Osteocyte (in vitro differentiated cells): ENCODE data around the gene MTUS2. TPM values are rescaled to one million over a fixed set of nuclear protein-coding genes. Genes with fewer than 3 reads are reported as not detected.

Experiments used
- DNase-seq: peaks from one replicate; pipeline ENCODE4 v3.0.0; 2021; ENCODE audit warnings: mixed read lengths; ENCODE audit not compliant: unreplicated experiment; ENCODE audit errors: extremely low spot score
- H3K27ac Mint-ChIP-seq: one replicate; pipeline ENCODE4 v1.8.0; 2021; ENCODE audit warnings: mild to moderate bottlenecking, mixed read lengths; ENCODE audit not compliant: unreplicated experiment
- H3K27me3 Mint-ChIP-seq: one replicate; pipeline ENCODE4 v1.8.0; 2021; ENCODE audit warnings: mixed read lengths; ENCODE audit not compliant: unreplicated experiment
- H3K36me3 Mint-ChIP-seq: one replicate; pipeline ENCODE4 v1.8.0; 2021; ENCODE audit warnings: mixed read lengths; ENCODE audit not compliant: unreplicated experiment
- H3K4me1 Mint-ChIP-seq: one replicate; pipeline ENCODE4 v1.8.0; 2021; ENCODE audit warnings: mixed read lengths; ENCODE audit not compliant: unreplicated experiment
- H3K4me3 Mint-ChIP-seq: one replicate; pipeline ENCODE4 v1.8.0; 2021; ENCODE audit warnings: mild to moderate bottlenecking, moderate library complexity, mixed read lengths; ENCODE audit not compliant: unreplicated experiment
- H3K9me3 Mint-ChIP-seq: one replicate; pipeline ENCODE4 v1.8.0; 2021; ENCODE audit warnings: mixed read lengths; ENCODE audit not compliant: unreplicated experiment
- CTCF ChIP-seq: fragments of 200-600 bp; sonication (generic); IDR thresholded peaks from 2 replicates; pipeline ENCODE4 v1.5.0; 2021; ENCODE audit warnings: antibody characterized with exemption, mild to moderate bottlenecking, moderate library complexity
- total RNA-seq: library from RNA; stranded (reverse); gene quantifications from 2 replicates; pipeline ENCODE4 v1.2.1, GENCODE V29; 2021

Gene MTUS2
- total RNA-seq, 1 donor from 2014 or later = 0.05 TPM

GRCh38 chr13:28865149-28865744, 45.1 kb downstream of the MTUS2 start:
- Mint-ChIP-seq H3K27me3 (peaks cover 21% of the 10 kb centered on the region), H3K36me3 (no peaks in the 10 kb centered on the region), H3K27ac (no peak overlapping the region), H3K4me1 (no peaks in the 10 kb centered on the region), H3K4me3 (no peak overlapping the region), H3K9me3 (no peaks in the 10 kb centered on the region)
- no peak for DNase-seq
- TF ChIP-seq CTCF = no peak

DNA sequence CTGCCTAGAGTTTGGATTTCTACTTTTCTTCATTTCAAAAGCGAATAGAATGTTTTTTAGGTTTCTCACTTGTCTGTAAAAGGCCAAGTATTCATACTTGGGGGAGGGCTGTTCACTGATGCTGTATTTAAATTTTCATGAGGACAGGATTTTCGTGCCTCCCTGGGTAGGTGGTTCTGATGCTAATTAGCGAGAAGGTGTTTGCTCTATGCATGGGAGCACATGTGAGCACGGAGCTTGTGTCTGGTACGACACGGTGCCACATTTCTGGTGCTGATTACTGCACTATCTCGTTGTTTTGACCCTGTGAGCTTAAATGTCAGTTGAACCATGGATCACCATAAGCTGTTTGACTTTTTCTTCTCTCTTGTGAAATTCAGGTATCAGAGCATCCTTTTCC, 45.8 kb downstream of the MTUS2 start:
- no peaks in the 10 kb centered on the region for H3K36me3 Mint-ChIP-seq
- no peaks in the 10 kb centered on the region for H3K4me1 Mint-ChIP-seq
- DNase-seq = no peak
- H3K9me3 Mint-ChIP-seq = no peaks in the 10 kb centered on the region
- TF ChIP-seq CTCF = no peak
- H3K27ac Mint-ChIP-seq = no peak overlapping the region
- no peak overlapping the region for H3K4me3 Mint-ChIP-seq
- H3K27me3 Mint-ChIP-seq = peaks cover 21% of the 10 kb centered on the region

DNA sequence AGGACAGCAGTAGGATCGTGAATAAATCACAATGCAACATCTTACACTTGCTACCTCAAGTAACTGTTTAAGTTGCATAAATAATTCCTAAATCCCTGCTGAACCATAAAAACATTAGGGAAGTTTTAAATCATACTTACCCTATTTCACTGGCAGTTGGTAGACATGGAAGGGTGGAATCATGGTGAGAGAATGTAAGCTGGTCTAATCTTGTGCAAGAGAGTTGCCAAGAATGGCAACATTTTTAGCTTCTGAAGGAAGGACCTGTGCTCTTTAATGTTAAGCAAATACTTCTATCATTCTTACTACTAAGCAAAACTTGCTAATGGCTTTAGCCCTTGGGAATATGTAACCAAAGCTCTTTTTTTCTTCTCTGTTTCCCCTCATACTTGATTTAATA, 46.8 kb downstream of the MTUS2 start:
- Mint-ChIP-seq H3K27me3 (peaks cover 21% of the 10 kb centered on the region), H3K4me1 (no peaks in the 10 kb centered on the region), H3K36me3 (no peaks in the 10 kb centered on the region), H3K4me3 (no peak overlapping the region), H3K9me3 (peaks cover 7% of the 10 kb centered on the region), H3K27ac (no peak overlapping the region)
- TF ChIP-seq CTCF = no peak
- no peak for DNase-seq

DNA sequence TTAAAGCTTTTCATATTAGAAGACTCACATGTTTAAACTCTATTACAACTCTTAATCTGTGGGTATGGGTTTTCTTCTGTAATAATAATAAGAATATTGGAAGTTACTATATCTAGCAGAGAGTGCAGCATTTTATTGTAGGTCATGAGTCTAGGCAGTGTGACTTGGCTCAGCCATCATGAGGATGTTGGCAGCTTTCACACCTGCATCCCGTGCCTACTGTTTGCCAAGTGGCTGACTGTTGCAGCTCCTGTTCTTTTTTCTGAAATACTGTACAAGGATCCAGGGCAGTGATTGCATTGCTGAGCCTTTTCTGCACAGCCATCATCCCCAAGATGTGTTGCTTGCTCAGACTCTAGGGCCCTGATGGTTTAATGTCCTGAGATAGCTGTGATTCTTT, 47.4 kb downstream of the MTUS2 start:
- no peak overlapping the region for H3K27ac Mint-ChIP-seq
- no peaks in the 10 kb centered on the region for H3K36me3 Mint-ChIP-seq
- H3K4me1 Mint-ChIP-seq = no peaks in the 10 kb centered on the region
- TF ChIP-seq CTCF = no peak
- no peak for DNase-seq
- no peak overlapping the region for H3K4me3 Mint-ChIP-seq
- H3K27me3 Mint-ChIP-seq = peaks cover 21% of the 10 kb centered on the region
- peaks cover 13% of the 10 kb centered on the region for H3K9me3 Mint-ChIP-seq

DNA sequence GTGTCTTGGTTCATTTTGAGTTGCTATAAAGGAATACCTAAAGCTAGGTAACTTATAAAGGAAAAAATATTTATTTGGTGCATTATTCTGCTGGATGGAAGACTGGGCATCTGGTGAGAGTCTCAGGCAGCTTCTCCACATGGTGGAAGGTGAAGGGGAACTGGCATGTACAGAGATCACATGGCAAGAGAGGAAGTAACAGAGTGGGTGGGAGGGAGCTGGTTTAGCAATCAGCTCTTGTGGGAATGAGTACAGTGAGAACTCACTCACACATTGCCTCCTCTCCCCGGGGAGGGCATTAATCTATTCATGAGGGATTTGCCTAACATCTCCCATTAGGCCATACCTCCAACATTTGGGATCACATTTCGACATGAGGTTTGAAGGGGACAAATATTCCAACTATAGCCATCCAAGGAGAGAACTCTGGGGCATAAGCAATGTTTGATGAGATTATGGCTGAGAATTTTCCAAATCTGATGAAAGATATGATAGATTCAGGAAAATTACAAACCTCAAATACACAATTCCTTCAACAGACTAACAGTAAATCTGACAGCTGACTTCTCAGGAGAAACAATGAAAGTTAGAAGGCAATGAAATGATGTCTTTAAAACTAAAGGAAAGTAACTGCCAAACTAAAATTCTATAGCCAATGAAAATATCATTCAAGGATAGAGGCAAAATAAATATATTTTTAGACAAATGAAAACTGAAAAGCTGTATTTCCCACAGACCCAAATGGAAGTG, 52.5 kb downstream of the MTUS2 start:
- H3K27me3 Mint-ChIP-seq = peaks cover 6% of the 10 kb centered on the region
- H3K4me1 Mint-ChIP-seq = no peaks in the 10 kb centered on the region
- H3K9me3 Mint-ChIP-seq = peaks cover 20% of the 10 kb centered on the region
- no peak for TF ChIP-seq CTCF
- H3K36me3 Mint-ChIP-seq = no peaks in the 10 kb centered on the region
- H3K27ac Mint-ChIP-seq = no peak overlapping the region
- no peak overlapping the region for H3K4me3 Mint-ChIP-seq
- DNase-seq = no peak
